HG03095 (cell line): ENCODE data around the gene UBC.

Experiments
- ATAC-seq: cut with Tn5 transposase; IDR thresholded peaks from one replicate; pipeline ENCODE4 v1.9.1; 2021; ENCODE audit warnings: moderate library complexity; ENCODE audit not compliant: unreplicated experiment

Gene UBC

DNA sequence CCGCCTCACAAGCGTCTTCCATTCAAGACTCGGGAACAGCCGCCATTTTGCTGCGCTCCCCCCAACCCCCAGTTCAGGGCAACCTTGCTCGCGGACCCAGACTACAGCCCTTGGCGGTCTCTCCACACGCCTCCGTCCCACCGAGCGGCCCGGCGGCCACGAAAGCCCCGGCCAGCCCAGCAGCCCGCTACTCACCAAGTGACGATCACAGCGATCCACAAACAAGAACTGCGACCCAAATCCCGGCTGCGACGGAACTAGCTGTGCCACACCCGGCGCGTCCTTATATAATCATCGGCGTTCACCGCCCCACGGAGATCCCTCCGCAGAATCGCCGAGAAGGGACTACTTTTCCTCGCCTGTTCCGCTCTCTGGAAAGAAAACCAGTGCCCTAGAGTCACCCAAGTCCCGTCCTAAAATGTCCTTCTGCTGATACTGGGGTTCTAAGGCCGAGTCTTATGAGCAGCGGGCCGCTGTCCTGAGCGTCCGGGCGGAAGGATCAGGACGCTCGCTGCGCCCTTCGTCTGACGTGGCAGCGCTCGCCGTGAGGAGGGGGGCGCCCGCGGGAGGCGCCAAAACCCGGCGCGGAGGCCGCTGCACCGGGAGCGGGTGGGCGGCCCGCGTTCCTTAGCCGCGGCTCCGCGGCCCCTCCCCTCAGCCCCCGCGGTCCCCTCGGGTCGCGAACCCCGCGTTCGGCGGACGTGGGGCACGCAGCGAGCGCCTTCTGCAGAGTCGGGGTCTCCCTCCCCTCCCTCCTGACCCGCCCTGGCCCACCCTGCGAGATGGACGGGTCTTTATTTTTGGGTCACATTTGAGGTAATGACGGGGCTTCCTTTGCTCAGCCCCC lies at the start of gene UBC:
Gene UBC, minus strand, starts transcription at position 259 of the 847 bp plus-strand sequence. CDS start 879 bp downstream, outside the sequence.
- ATAC-seq: peak; percentile 25

DNA sequence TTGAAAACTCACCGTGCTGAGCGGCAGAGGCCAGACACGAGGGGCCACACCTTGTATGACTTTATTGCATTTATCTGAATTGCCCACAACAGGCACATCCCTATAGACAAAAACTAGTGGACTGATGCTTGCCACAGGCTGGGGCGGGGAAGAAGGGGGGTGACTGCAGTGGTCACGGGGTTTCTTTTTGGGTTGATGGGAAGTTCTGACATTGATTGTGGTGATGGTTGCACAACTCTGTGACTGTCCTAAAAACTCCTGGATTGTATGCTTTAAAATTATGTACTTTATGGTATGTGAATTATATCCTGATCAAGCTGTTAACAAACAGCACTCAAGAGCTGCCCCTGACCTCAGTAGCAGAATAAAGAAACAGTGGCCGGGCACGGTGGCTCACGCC lies 48.8 kb upstream of the UBC start:
- no peak for ATAC-seq

DNA sequence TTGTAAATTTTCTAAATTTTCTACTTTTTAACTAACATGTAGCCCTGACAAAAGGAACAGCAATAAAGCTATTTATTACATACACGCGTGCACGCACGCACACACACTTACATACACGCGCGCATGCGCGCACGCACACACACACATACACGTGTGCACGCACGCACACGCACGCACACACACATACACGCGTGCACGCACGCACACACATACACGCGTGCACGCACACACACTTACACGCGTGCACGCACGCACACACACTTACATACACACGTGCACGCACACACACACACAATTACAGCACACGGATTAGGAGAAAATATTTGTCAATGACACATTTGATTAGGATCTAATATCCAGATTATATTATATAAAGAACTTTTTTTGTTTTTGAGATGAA lies 46.6 kb upstream of the UBC start:
- no peak for ATAC-seq

DNA sequence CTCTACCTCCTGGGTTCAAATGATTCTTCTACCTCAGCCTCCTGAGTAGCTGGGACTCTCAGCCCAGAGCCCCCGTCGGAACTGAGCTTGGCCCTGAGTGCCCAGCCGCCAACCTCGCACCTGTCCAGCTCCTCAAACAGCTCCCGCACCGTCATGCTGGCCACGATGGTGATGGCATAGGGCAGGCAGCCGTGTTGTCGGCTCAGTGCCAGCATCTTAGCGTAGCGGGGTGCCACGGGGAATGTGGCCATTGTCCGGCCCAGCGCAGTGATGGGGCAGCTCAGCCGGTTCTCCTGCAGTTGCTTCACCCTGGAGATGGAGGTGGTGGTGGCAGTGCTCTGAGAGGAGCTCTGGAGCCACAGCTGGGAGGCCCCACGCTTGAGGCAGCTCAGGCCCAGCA lies 42.1 kb upstream of the UBC start:
- no peak for ATAC-seq

DNA sequence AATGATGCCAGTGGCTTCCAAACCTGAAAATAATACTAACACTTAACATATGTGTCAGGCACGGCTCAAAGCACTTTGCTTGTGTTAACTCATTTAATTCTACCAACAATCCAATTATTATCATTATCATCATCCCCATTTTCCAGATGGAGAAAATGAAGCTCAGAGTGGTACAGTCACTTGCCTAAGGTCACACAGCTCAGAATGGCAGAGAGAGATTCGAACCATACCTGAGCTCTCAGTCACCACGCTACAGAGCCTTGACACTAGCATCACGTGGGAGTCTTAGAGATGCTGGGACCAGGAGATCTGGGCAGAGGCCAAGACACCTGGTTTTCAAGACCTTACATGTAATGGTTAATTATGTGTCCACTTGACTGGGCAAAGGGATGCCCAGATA lies 40.3 kb upstream of the UBC start:
- no peak for ATAC-seq

DNA sequence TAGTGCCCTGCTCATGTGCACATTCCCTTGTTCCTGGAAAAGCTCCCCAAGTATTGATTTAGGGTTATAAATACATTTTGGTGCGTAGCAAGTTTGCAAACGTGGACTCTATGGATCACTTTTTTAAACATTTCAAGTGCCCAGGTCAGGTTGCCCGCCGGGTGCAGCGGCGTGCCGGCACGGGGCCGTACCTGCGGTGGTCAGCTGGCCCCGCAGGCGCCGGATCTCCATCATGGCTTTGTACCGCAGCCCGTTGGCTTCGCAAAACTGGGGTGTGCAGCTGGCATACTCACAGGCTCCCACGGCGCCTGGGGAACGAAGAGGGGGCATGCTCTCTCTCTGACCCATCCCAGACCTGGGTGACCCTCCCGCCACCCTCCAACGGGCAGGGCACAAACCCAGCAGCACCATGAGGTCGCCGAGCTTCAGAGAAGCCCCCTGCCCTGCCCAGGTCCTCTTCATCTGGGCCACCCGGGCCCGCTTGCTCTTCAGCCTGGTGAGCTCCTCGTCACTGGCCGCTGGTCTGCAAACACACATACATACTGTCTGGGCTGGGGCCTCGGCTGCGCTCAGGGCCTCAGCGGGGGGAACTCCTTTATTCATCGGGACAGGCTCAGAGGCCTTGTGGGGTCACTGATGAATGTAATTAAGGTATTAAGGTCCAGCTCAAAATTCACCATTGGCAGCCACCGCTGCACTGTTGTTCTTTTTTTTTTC lies 39.4 kb upstream of the UBC start:
- no peak for ATAC-seq

DNA sequence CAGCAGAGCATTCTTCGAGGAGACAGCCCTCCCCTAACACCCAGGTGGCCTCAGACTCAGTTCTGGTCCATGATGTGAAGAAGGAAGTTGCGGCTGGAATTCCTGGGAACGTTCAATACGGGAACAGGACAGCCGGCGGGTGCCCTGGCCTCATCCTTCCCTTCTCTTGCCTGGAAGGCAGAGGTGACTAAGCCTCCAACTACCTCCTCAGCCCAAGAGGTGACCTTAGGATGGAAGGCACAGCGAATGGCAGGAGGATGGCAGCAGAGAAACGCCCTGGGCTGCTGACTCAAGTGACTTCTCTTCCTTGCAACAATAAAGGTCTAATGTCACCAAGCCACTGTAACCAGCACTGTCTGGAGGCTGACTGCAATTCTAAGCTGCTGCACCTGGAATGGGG lies 38.4 kb upstream of the UBC start:
- no peak for ATAC-seq

DNA sequence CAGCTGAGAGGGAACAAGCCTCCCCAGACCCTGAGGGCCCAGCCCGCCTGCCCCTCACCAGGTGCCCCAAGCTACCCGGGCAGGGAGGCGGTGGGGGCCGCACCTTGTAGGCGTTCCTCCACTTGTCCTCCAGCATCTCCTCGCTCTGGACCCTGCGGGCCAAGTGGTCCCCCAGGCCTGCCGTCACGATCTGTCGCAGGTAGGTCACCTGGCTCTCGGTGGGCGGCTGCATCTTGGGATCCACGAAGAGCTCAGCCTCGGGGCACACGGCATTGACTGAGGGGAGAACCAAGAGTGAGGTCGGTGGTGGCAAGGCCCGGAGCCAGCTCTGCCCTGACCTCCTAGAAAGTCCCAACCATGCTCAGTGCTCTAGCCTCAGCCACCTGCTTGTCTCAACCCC lies 37.8 kb upstream of the UBC start:
- no peak for ATAC-seq

DNA sequence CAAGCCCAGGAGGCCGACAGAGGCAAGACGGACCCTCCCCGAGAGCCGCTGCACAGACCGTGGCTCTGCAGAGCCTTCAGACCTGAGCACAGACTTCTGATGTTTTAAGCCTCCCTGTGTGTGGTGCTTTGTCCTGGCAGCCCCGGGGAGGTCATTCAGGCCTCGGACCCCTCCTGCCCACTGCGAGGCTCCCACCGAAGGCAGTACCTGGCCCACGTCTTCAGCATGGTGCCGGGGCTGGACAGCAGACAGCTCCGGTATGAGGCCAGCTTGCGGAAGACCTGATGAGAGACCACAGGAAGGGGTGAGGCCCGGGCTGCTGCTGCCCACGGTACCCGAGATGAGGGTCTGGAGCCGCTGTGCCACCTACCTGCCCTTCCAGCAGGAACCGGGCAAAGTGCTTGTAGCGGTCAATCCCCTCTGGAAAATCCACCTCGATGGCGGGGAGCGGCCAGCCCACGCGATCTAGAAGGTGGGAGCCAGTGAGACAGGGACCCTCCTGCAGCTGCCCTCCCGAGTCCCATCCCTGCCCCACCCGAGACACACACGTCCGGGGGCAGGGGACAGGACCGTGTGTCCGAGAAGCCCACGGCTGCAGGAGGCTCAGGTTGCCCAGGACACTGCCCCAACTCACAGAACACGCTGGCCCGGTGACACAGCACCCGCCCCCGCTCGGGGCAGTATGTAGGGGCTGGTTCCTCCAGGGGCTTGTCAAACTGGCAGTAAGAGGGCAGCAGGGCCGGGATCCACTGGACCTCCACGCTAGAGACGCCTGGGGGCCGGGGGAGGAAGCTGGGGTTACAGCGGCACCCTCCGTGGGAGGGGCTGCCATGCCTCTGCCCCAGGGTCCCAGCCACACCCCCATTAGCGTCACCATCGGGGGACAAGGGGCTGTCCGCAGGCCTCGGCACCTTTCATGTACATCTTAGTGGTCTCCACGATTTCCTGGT lies 35.6 kb upstream of the UBC start:
- ATAC-seq: no peak

DNA sequence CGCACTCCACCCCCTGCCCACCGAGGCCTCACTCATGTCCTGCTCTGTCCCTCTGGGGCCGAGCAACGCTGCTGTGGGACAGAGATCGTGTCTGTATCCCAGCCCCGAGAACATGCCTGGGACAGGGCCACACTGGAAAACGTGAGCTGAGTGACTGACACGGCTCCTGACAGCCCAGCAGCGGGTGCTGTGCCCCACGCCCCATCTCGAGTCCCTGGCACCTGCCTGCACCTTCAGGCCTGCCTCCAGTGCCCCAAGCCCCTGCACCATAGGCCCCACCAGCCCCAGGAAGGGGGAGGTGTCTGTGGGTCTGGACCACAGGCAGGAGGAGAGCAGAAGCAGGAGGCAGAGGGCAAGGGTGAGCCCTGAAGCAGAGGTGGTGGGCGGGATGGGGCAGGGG lies 34.6 kb upstream of the UBC start:
- ATAC-seq: no peak

DNA sequence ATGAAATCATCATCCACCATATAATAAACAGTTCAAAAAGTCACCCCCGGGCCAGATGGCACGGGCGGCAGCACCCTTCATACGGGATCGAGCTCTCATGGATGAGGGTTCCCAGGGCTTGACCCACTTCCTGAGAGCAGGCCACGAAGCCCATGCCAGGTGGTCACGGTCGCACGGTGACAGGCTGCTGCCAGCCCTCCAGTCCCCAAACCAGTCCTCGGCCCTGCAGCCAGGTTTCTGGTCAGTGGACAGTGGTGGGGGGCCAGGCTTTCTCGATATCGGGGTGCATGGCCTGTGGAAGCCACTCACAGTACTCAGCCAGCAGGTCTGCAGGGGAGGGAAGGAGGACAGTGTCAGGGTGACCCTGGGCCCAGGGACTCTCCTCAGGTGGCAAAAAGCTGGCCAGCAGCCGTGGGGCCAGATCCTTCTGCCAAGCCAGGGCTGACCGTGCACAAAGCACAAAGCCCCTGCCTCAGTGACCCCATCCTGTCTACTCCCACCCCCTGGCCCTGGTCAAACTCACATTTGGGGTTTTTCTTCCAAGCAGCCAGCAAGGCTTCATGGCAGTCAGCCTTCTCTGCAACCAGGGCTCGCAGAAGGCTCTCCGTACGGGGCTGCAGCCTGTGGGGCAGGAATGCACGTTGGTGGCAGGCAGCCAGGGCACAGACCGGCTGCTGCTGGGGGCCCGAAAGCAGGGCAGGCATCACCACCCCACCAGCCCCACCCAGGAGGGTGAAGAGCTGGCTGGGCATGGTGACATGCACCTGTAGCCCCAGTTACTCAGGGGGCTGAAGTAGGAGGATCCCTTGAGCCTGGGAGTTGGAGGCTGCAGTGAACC lies 33.3 kb upstream of the UBC start:
- no peak for ATAC-seq

DNA sequence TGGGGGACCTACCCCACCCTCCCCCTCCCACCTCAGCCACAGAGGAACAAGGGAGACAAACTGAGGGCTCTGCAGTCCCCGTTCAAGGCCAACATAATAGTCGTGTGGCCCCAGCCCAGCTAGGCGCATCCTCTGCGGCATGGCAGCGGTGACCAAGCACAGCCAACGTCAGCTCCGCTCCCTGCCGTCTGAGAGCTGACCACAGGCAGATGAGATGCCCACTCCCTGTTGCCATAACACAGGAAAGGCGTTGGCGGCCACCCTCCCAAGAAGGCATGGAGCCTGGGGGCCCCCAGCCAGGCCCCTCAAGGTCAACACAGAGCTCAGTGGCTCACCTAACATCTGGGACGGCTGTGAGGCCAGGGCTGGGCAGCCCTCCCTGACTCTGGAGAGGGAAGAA lies 32.6 kb upstream of the UBC start:
- no peak for ATAC-seq

DNA sequence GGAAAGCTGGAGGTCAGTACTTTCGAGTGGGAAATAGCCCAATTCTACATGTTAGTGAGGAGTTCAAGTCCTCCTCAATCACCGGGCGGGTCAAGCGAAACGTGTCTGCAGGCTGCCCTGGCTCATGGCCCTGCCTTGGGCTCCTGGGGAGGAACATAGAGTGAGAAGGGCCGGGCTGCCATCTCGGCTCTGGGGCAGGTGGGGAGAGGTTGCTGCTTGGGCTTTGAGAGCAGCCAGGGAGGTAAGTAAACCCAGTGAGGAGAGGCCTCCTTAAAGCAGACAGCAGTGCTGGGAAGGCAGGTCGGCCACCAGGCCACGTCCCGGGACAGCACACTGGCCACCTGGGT lies 32.0 kb upstream of the UBC start:
- ATAC-seq: no peak

DNA sequence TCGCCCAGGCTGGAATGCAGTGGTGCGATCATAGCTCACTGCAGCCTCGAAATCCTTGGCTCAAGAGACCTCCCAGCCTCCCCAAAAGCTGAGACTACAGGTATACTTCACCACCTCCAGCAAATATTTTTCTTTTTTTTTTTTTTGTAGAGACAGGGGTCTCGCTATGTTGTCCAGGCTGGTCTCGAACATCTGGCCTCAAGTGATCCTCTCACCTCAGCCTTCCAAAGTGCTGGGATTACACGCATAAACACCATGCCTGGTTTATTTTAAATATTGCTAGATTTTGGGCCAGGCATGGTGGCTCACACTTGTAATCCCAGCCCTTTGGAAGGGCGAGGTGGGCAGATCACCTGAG lies 26.7 kb upstream of the UBC start:
- no peak for ATAC-seq

DNA sequence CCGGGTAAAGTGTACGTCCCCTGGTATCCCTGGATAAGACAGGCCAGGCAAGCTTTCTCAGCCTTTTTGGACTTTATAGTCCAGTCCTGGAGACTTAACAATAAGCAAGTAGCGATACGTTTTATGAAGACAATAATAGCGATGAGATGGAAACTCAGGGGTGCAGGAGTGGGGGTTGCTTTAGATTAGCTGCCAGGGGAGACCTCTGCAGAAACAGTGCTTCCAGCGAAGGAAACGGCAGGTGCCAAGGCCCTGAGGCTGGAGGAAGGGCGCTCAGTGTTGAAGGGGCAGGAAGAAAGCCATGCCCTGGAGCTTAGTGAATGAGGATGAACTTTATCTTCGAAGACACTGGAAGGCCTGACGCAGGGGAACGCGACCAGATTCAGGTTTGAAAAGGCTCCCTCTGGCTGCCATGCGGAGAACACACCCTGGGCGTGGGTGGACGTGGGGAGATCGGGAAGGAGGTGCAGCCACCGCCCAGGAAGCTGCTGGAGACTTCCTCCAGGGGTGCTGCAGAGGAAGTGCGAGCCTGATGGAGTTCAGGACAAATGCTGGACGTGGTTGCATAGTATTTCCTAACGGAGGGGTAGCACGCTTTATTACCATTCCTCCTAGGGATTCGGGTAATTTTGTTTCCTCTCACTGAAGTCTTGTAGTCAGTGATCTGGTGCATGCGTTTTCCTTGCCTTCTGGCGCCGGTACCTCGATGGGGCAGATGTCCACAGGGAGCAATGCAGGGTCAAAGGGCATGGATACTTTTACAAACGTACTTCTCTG lies 26.1 kb upstream of the UBC start:
- ATAC-seq: peak; percentile 48

DNA sequence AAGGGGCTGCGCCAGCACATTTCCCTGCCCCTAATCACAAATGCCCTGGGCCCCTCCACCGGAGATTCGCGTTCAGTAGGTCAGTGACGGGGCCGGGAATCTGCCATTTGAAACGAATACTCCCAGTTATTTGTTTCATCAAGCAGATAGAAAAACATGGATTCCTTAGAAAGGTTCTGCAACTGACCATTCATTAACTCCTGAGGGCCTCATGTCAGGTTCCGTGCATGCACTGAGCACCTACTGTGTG lies 25.6 kb upstream of the UBC start:
- peak; percentile 12 for ATAC-seq

DNA sequence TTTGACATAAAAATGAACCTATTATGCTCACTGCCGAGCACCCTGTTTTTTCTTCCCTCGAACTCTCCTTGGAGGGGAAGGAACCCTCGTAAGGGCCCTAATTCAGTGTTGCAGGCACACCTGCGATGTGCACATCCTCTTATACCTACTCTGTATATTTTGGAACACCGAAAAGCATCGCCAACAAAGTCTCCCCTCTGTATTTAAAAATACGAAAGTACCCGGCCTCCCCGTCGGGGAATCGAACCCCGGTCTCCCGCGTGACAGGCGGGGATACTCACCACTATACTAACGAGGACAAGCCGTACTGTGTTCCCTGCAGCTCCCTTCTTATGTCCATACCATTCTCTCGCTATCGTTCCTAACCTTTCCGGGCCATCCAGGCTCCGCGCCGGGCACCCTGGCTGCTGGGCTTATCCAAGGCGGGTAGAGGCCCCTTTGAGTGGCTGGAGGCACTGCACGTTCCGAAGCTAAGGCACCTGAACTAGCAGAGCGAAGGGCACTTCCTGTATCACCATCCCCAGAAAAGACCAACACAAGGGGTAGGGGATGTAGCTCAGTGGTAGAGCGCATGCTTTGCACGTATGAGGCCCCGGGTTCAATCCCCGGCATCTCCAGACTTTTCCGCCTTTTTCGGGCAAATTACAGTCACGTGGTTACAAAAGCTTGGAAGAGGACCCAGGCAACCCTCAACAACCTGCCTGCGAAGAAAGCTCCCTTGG lies 25.1 kb upstream of the UBC start:
- ATAC-seq: peak; percentile 42

DNA sequence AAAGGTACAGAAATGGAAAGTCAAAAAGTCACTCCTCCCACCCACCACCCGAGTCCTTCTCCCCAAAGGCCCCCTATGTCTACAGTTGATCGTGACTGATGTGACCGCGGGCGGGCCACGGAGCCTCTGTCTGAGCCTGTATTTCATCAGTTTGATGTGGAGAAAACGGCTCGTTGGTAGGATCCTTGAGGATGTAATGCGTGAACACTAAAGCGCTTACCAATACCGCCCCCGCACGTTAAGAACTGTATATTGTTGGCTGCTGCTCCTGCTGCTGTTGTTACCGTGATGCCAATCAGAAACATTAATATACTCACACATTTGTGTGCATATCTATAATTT lies 24.6 kb upstream of the UBC start:
- ATAC-seq: peak; percentile 38

DNA sequence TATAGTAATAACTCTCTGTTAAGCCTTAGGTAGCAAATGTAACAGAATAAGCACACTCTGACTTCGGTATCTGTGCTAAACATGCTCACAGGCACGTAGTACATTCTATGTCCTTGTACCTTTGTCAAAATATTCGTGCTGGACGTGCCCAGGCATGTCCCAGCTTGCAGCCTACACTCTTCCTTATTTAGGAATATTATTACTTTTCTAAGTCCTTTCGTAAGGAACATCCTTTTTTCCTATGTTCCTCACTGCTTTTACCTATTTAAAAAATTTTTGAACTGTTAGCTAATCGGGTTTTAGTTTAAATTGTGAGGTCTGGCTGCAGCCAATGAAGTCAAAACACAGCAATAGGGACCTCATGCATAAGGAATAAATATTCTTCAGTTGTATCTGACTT lies 24.1 kb upstream of the UBC start:
- no peak for ATAC-seq

DNA sequence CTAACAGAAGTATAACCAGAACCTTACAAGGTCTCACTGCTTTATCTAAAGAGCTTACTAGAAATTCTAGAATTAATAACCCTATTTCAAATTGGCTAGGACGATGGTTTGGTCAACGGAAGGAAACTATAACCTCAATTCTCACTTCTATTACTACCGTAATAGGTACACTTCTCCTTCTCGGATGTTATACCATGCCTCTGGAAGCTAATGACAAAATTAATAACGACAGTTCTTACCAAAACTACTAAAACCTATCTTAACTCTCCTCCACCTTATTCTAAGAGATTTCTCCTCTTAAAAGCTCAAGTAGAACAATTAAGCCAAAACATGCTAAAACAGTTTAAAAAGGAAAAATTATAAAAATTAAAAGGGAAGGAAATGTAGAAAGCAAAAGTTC lies 23.7 kb upstream of the UBC start:
- no peak for ATAC-seq
